HCT116 (cell line): ENCODE results near the gene SCD5.

Source experiments
- CEBPB ChIP-seq: IDR thresholded peaks from 2 replicates; pipeline ENCODE4 v1.6.1; 2012; ENCODE audit warnings: low read depth
- EZH2 ChIP-seq: fragments of 200-600 bp; sonication (generic); IDR thresholded peaks from 2 replicates; pipeline ENCODE4 v1.6.1; 2017; ENCODE audit warnings: antibody characterized with exemption, mixed run types
- FOSL1 ChIP-seq: IDR thresholded peaks from 2 replicates; pipeline ENCODE4 v1.6.1; 2012; ENCODE audit warnings: low read depth
- JUND ChIP-seq: IDR thresholded peaks from 2 replicates; pipeline ENCODE4 v1.6.1; 2012
- POLR2A ChIP-seq: IDR thresholded peaks from 2 replicates; pipeline ENCODE4 v1.7.0; 2011; ENCODE audit warnings: borderline replicate concordance; ENCODE audit not compliant: insufficient read depth, insufficient read length; ENCODE audit errors: extremely low read depth
- POLR2AphosphoS5 ChIP-seq: IDR thresholded peaks from 2 replicates; pipeline ENCODE4 v1.6.1; 2011; ENCODE audit warnings: mild to moderate bottlenecking, low read depth, low read length, moderate library complexity
- SIN3A ChIP-seq: IDR thresholded peaks from 2 replicates; pipeline ENCODE4 v1.6.1; 2012; ENCODE audit warnings: low read depth
- SP1 ChIP-seq: IDR thresholded peaks from 2 replicates; pipeline ENCODE4 v1.6.1; 2012; ENCODE audit warnings: low read depth
- YY1 ChIP-seq: IDR thresholded peaks from 2 replicates; pipeline ENCODE4 v1.6.1; 2011; ENCODE audit warnings: low read length, low read depth, moderate library complexity, mild to moderate bottlenecking; ENCODE audit not compliant: insufficient replicate concordance; ENCODE audit errors: extremely low read depth
- TF ChIP-seq, protein P1 (sequence below): IDR thresholded peaks from 2 replicates; pipeline ENCODE4 v1.6.1; 2012; ENCODE audit warnings: low read depth
- TF ChIP-seq, protein P2 (sequence below), 3 experiments: fragments of 200-600 bp in 1 of 3; sonication (generic) in 1 of 3; IDR thresholded peaks in 2 of 3; conservative IDR thresholded peaks in 1 of 3; 2 replicates each; pipeline ENCODE4 v1.5.1; 2012 to 2017; ENCODE audit warnings: low read depth in 2 of 3, low read length in 2 of 3, antibody characterized with exemption in 1 of 3, borderline replicate concordance in 1 of 3, control low read depth in 1 of 3, mild to moderate bottlenecking in 1 of 3, mixed read lengths in 1 of 3, mixed run types in 1 of 3, moderate library complexity in 1 of 3; ENCODE audit not compliant: insufficient read depth in 1 of 3
- TF ChIP-seq, protein P3 (sequence below): IDR thresholded peaks from 2 replicates; pipeline ENCODE4 v1.6.1; 2012
- TF ChIP-seq, protein P4 (sequence below): IDR thresholded peaks from 2 replicates; pipeline ENCODE4 v1.6.1; 2012

DNA sequence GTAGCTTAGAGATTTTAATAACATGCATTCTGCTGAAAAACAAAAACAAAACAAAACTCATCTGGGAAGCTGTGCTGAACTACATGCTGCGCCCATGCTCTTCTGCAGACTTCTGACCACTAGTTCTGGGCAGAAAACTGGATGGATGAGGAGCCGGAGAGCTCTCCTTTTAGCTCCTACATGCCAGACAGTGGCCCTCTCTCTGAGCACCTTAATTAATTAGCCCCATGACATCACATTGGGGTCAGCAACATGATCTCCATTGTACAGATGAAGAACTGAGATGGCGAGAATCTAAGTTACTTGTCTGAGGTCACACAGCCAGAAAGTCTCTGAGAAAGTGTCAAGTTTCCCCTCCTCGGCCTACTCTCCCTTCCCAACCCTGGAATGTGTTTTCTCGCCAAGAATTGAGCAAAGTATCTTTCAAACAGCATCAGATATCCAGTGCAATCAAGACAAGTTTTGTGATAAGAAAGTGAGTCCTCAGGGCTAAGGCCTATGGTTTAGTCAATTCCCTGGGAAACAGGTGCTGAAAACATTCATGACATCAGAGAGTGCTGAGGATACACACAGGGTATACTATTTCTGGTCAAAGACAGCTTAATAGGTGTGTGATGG, 21.6 kb downstream of the SCD5 start:
- TF ChIP-seq, protein P1, sequence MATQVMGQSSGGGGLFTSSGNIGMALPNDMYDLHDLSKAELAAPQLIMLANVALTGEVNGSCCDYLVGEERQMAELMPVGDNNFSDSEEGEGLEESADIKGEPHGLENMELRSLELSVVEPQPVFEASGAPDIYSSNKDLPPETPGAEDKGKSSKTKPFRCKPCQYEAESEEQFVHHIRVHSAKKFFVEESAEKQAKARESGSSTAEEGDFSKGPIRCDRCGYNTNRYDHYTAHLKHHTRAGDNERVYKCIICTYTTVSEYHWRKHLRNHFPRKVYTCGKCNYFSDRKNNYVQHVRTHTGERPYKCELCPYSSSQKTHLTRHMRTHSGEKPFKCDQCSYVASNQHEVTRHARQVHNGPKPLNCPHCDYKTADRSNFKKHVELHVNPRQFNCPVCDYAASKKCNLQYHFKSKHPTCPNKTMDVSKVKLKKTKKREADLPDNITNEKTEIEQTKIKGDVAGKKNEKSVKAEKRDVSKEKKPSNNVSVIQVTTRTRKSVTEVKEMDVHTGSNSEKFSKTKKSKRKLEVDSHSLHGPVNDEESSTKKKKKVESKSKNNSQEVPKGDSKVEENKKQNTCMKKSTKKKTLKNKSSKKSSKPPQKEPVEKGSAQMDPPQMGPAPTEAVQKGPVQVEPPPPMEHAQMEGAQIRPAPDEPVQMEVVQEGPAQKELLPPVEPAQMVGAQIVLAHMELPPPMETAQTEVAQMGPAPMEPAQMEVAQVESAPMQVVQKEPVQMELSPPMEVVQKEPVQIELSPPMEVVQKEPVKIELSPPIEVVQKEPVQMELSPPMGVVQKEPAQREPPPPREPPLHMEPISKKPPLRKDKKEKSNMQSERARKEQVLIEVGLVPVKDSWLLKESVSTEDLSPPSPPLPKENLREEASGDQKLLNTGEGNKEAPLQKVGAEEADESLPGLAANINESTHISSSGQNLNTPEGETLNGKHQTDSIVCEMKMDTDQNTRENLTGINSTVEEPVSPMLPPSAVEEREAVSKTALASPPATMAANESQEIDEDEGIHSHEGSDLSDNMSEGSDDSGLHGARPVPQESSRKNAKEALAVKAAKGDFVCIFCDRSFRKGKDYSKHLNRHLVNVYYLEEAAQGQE: no peak
- TF ChIP-seq, protein P2, sequence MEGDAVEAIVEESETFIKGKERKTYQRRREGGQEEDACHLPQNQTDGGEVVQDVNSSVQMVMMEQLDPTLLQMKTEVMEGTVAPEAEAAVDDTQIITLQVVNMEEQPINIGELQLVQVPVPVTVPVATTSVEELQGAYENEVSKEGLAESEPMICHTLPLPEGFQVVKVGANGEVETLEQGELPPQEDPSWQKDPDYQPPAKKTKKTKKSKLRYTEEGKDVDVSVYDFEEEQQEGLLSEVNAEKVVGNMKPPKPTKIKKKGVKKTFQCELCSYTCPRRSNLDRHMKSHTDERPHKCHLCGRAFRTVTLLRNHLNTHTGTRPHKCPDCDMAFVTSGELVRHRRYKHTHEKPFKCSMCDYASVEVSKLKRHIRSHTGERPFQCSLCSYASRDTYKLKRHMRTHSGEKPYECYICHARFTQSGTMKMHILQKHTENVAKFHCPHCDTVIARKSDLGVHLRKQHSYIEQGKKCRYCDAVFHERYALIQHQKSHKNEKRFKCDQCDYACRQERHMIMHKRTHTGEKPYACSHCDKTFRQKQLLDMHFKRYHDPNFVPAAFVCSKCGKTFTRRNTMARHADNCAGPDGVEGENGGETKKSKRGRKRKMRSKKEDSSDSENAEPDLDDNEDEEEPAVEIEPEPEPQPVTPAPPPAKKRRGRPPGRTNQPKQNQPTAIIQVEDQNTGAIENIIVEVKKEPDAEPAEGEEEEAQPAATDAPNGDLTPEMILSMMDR (IDR thresholded peaks at IDR 0.05 in 2 of 3, conservative IDR thresholded peaks at IDR 0.05 in 1 of 3; ENCODE audit: borderline replicate concordance in 1 of 3, insufficient read depth in 1 of 3, low read depth in 2 of 3, low read length in 2 of 3): no peak
- TF ChIP-seq POLR2AphosphoS5 (no peak), FOSL1 (no peak), POLR2A (no peak), JUND (no peak), SP1 (no peak), YY1 (no peak), CEBPB (no peak), SIN3A (no peak), EZH2 (no peak)
- TF ChIP-seq, protein P3, sequence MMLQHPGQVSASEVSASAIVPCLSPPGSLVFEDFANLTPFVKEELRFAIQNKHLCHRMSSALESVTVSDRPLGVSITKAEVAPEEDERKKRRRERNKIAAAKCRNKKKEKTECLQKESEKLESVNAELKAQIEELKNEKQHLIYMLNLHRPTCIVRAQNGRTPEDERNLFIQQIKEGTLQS: no peak
- TF ChIP-seq, protein P4, sequence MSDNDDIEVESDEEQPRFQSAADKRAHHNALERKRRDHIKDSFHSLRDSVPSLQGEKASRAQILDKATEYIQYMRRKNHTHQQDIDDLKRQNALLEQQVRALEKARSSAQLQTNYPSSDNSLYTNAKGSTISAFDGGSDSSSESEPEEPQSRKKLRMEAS: no peak
